ENCODE data around the gene MRPS18A. TPM values are rescaled to one million over a fixed set of nuclear protein-coding genes. Genes with fewer than 3 reads are reported as not detected.
A peak's percentile ranks its signal among the peaks of the same experiment; 100 is the strongest.

MRPS18A gene
- total and polyA plus RNA-seq, 2 of the 13 experiments (the other 11 are each of a cell fraction or from before 2014, with no cell fraction given): 87.8 to 89.1 TPM

DNA sequence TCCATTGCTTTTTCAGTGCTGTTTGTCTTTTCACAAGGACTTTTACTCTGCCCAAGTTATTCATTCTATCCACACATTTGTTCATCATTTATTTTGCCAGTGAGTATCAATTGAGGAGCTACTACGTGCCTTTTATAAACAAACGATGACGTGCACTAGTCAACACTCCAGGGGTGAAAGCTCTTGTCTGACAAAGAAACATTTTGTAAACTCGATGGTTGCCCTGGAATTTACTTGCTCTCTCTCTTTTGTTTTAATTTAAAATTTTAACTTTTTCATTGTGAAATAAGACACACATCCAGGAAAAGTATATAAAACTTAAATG is 8.3 kb upstream of the MRPS18A start (continued):
- TF ChIP-seq PRDM15 (CRISPR knock-in tag; IDR thresholded peaks at IDR 0.05) (no peak), ZNF746 (CRISPR knock-in tag; IDR thresholded peaks at IDR 0.05) (no peak), BRF2 (CRISPR knock-in tag; IDR thresholded peaks at IDR 0.05) (no peak), BHLHE40 (IDR thresholded peaks at IDR 0.05; ENCODE audit: low read length) (no peak), HNRNPL (IDR thresholded peaks at IDR 0.05; ENCODE audit: low read depth, low read length) (no peak), TEAD3 (CRISPR knock-in tag; optimal IDR thresholded peaks at IDR 0.05; ENCODE audit: borderline replicate concordance) (no peak), FOXP4 (CRISPR knock-in tag; IDR thresholded peaks at IDR 0.05) (0 out of 2 replicates have a peak, but pooled peaks have one; percentile 21), SOX6 (IDR thresholded peaks at IDR 0.05) (no peak), SOX6 (CRISPR knock-in tag; IDR thresholded peaks at IDR 0.05) (0 out of 2 replicates have a peak, but pooled peaks have one; percentile 7), TBX3 (IDR thresholded peaks at IDR 0.05; ENCODE audit: borderline replicate concordance) (no peak), PCBP2 (optimal IDR thresholded peaks at IDR 0.05; ENCODE audit: low read depth, low read length, poor library complexity, severe bottlenecking) (no peak), HOXA9 (CRISPR knock-in tag; IDR thresholded peaks at IDR 0.05; ENCODE audit: borderline replicate concordance) (no peak), PATZ1 (CRISPR knock-in tag; IDR thresholded peaks at IDR 0.05) (no peak), ZNF12 (CRISPR knock-in tag; IDR thresholded peaks at IDR 0.05) (no peak), TAF15 (IDR thresholded peaks at IDR 0.05; ENCODE audit: low read depth, low read length, poor library complexity, severe bottlenecking) (no peak)
- TF ChIP-seq, protein P1, sequence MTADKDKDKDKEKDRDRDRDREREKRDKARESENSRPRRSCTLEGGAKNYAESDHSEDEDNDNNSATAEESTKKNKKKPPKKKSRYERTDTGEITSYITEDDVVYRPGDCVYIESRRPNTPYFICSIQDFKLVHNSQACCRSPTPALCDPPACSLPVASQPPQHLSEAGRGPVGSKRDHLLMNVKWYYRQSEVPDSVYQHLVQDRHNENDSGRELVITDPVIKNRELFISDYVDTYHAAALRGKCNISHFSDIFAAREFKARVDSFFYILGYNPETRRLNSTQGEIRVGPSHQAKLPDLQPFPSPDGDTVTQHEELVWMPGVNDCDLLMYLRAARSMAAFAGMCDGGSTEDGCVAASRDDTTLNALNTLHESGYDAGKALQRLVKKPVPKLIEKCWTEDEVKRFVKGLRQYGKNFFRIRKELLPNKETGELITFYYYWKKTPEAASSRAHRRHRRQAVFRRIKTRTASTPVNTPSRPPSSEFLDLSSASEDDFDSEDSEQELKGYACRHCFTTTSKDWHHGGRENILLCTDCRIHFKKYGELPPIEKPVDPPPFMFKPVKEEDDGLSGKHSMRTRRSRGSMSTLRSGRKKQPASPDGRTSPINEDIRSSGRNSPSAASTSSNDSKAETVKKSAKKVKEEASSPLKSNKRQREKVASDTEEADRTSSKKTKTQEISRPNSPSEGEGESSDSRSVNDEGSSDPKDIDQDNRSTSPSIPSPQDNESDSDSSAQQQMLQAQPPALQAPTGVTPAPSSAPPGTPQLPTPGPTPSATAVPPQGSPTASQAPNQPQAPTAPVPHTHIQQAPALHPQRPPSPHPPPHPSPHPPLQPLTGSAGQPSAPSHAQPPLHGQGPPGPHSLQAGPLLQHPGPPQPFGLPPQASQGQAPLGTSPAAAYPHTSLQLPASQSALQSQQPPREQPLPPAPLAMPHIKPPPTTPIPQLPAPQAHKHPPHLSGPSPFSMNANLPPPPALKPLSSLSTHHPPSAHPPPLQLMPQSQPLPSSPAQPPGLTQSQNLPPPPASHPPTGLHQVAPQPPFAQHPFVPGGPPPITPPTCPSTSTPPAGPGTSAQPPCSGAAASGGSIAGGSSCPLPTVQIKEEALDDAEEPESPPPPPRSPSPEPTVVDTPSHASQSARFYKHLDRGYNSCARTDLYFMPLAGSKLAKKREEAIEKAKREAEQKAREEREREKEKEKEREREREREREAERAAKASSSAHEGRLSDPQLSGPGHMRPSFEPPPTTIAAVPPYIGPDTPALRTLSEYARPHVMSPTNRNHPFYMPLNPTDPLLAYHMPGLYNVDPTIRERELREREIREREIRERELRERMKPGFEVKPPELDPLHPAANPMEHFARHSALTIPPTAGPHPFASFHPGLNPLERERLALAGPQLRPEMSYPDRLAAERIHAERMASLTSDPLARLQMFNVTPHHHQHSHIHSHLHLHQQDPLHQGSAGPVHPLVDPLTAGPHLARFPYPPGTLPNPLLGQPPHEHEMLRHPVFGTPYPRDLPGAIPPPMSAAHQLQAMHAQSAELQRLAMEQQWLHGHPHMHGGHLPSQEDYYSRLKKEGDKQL (CRISPR knock-in tag; IDR thresholded peaks at IDR 0.05; ENCODE audit: low read depth): no peak

Measured in HepG2 (cell line).